ENCODE data around the gene MPHOSPH10.
"Not testable (repeated sequence)": the region's sequence is repeated elsewhere in the genome, so short reads cannot be mapped to it uniquely, and the experiment has no call there.

The MPHOSPH10 gene

GRCh38 chr2:71130152-71130904 is at the start of gene MPHOSPH10, which contains the start of gene MCEE:
Gene MPHOSPH10, plus strand, starts transcription at chr2:71130634. Its CDS starts 32 bp downstream, at chr2:71130666.
Gene MCEE, minus strand, starts transcription at chr2:71130229. Its CDS starts 10 bp downstream, at chr2:71130219.
- Histone ChIP-seq H3K27ac (ENCODE audit: low read depth, low read length) (peak within 1 kb of the TSS; percentile 75), H3K79me2 (ENCODE audit: control insufficient read depth, insufficient read depth, low read length, unreplicated experiment) (peaks cover 70% of the 10 kb centered on the region)

GRCh38 chr2:71082402-71083252 is 47.8 kb upstream of the MPHOSPH10 start:
- Histone ChIP-seq H3K79me2 (ENCODE audit: control insufficient read depth, insufficient read depth, low read length, unreplicated experiment) (no peaks in the 10 kb centered on the region), H3K36me3 (ENCODE audit: insufficient read depth, low read length) (no peaks in the 10 kb centered on the region), H3K27me3 (ENCODE audit: insufficient read depth, low read length) (no peaks in the 10 kb centered on the region), H2AFZ (ENCODE audit: low read length, unreplicated experiment) (no peak overlapping the region), H3K27ac (ENCODE audit: low read depth, low read length) (no peak overlapping the region), H3K4me1 (ENCODE audit: control insufficient read depth, insufficient read depth, low read length, unreplicated experiment) (no peaks in the 10 kb centered on the region), H3K4me3 (ENCODE audit: low read depth, low read length) (no peak overlapping the region)

More at GRCh38 chr2:71130152-71130904, at the start of gene MPHOSPH10, which contains the start of gene MCEE:
- Histone ChIP-seq H3K4me3 (ENCODE audit: low read depth, low read length) (peak within 1 kb of the TSS; percentile 100), H3K27me3 (ENCODE audit: insufficient read depth, low read length) (no peaks in the 10 kb centered on the region), H2AFZ (ENCODE audit: low read length, unreplicated experiment) (peak within 1 kb of the TSS; percentile 97), H3K4me1 (ENCODE audit: control insufficient read depth, insufficient read depth, low read length, unreplicated experiment) (peaks cover 17% of the 10 kb centered on the region), H3K36me3 (ENCODE audit: insufficient read depth, low read length) (peaks cover 8% of the 10 kb centered on the region)

GRCh38 chr2:71083297-71083696 is 47.1 kb upstream of the MPHOSPH10 start:
- H3K27ac ChIP-seq (ENCODE audit: low read depth, low read length); H3K79me2 ChIP-seq (ENCODE audit: control insufficient read depth, insufficient read depth, low read length, unreplicated experiment); H3K4me1 ChIP-seq (ENCODE audit: control insufficient read depth, insufficient read depth, low read length, unreplicated experiment); H3K27me3 ChIP-seq (ENCODE audit: insufficient read depth, low read length); H3K4me3 ChIP-seq (ENCODE audit: low read depth, low read length); H2AFZ ChIP-seq (ENCODE audit: low read length, unreplicated experiment); H3K36me3 ChIP-seq (ENCODE audit: insufficient read depth, low read length): not testable (repeated sequence)

GRCh38 chr2:71083752-71084312 is 46.6 kb upstream of the MPHOSPH10 start:
- H3K79me2 ChIP-seq (ENCODE audit: control insufficient read depth, insufficient read depth, low read length, unreplicated experiment); H2AFZ ChIP-seq (ENCODE audit: low read length, unreplicated experiment); H3K27ac ChIP-seq (ENCODE audit: low read depth, low read length); H3K4me3 ChIP-seq (ENCODE audit: low read depth, low read length); H3K4me1 ChIP-seq (ENCODE audit: control insufficient read depth, insufficient read depth, low read length, unreplicated experiment); H3K36me3 ChIP-seq (ENCODE audit: insufficient read depth, low read length); H3K27me3 ChIP-seq (ENCODE audit: insufficient read depth, low read length): not testable (repeated sequence)

GRCh38 chr2:71085325-71086003 is 45.0 kb upstream of the MPHOSPH10 start:
- H3K36me3 ChIP-seq (ENCODE audit: insufficient read depth, low read length); H2AFZ ChIP-seq (ENCODE audit: low read length, unreplicated experiment); H3K4me3 ChIP-seq (ENCODE audit: low read depth, low read length); H3K79me2 ChIP-seq (ENCODE audit: control insufficient read depth, insufficient read depth, low read length, unreplicated experiment); H3K4me1 ChIP-seq (ENCODE audit: control insufficient read depth, insufficient read depth, low read length, unreplicated experiment); H3K27ac ChIP-seq (ENCODE audit: low read depth, low read length); H3K27me3 ChIP-seq (ENCODE audit: insufficient read depth, low read length): not testable (repeated sequence)

- not testable (repeated sequence) for H2AFZ ChIP-seq (ENCODE audit: low read length, unreplicated experiment); H3K36me3 ChIP-seq (ENCODE audit: insufficient read depth, low read length); H3K79me2 ChIP-seq (ENCODE audit: control insufficient read depth, insufficient read depth, low read length, unreplicated experiment)
These were observed 41.0 kb upstream of the MPHOSPH10 start for GRCh38 chr2:71089475-71089874.

GRCh38 chr2:71091808-71092207 is 38.6 kb upstream of the MPHOSPH10 start:
- H3K36me3 ChIP-seq (ENCODE audit: insufficient read depth, low read length); H3K27me3 ChIP-seq (ENCODE audit: insufficient read depth, low read length); H3K4me3 ChIP-seq (ENCODE audit: low read depth, low read length); H3K27ac ChIP-seq (ENCODE audit: low read depth, low read length); H3K4me1 ChIP-seq (ENCODE audit: control insufficient read depth, insufficient read depth, low read length, unreplicated experiment); H3K79me2 ChIP-seq (ENCODE audit: control insufficient read depth, insufficient read depth, low read length, unreplicated experiment); H2AFZ ChIP-seq (ENCODE audit: low read length, unreplicated experiment): not testable (repeated sequence)

More at GRCh38 chr2:71089475-71089874, 41.0 kb upstream of the MPHOSPH10 start:
- not testable (repeated sequence) for H3K27me3 ChIP-seq (ENCODE audit: insufficient read depth, low read length); H3K4me1 ChIP-seq (ENCODE audit: control insufficient read depth, insufficient read depth, low read length, unreplicated experiment); H3K4me3 ChIP-seq (ENCODE audit: low read depth, low read length); H3K27ac ChIP-seq (ENCODE audit: low read depth, low read length)

- H3K36me3 ChIP-seq (ENCODE audit: insufficient read depth, low read length); H3K4me1 ChIP-seq (ENCODE audit: control insufficient read depth, insufficient read depth, low read length, unreplicated experiment); H3K79me2 ChIP-seq (ENCODE audit: control insufficient read depth, insufficient read depth, low read length, unreplicated experiment); H2AFZ ChIP-seq (ENCODE audit: low read length, unreplicated experiment); H3K4me3 ChIP-seq (ENCODE audit: low read depth, low read length); H3K27me3 ChIP-seq (ENCODE audit: insufficient read depth, low read length); H3K27ac ChIP-seq (ENCODE audit: low read depth, low read length): not testable (repeated sequence)
These were observed 37.8 kb upstream of the MPHOSPH10 start for GRCh38 chr2:71092491-71093260.

- peaks cover 11% of the 10 kb centered on the region for H3K4me1 ChIP-seq (ENCODE audit: control insufficient read depth, insufficient read depth, low read length, unreplicated experiment)
- H3K27ac ChIP-seq (ENCODE audit: low read depth, low read length) = no peak overlapping the region
- no peaks in the 10 kb centered on the region for H3K27me3 ChIP-seq (ENCODE audit: insufficient read depth, low read length)
- H2AFZ ChIP-seq (ENCODE audit: low read length, unreplicated experiment) = peak overlapping the region; percentile 96
- no peak overlapping the region for H3K4me3 ChIP-seq (ENCODE audit: low read depth, low read length)
- H3K79me2 ChIP-seq (ENCODE audit: control insufficient read depth, insufficient read depth, low read length, unreplicated experiment) = no peaks in the 10 kb centered on the region
- H3K36me3 ChIP-seq (ENCODE audit: insufficient read depth, low read length) = no peaks in the 10 kb centered on the region
These were observed 30.1 kb upstream of the MPHOSPH10 start for GRCh38 chr2:71100195-71100964.
